A673 (cell line): Measurements from ENCODE around the gene PKN3. TPM values are rescaled to one million over a fixed set of nuclear protein-coding genes. Genes with fewer than 3 reads are reported as not detected.

Source experiments
- BruUV-seq: library from RNA; stranded (reverse); fragments of 400-500 nt; replicated peaks from 2 replicates; lab custom pipeline; 2021; lab: Mats Ljungman, UMichigan
- CTCF ChIA-PET: fragments of 300-600 bp; sonication (Branson Sonifier 250); formaldehyde crosslinking; loops from one replicate; lab custom pipeline; 2022; ENCODE audit warnings: antibody characterized with exemption; lab: Charles Lee
- POLR2A ChIA-PET: fragments of 300-600 bp; sonication (Branson Sonifier 250); formaldehyde crosslinking; loops from one replicate; lab custom pipeline; 2022; ENCODE audit warnings: antibody characterized with exemption; ENCODE audit not compliant: low non-redundant PET; lab: Charles Lee
- DNase-seq: peaks from one replicate; pipeline ENCODE4 v3.0.0-alpha.2; 2015; ENCODE audit warnings: low spot score
- H3K27ac ChIP-seq: fragments of 200-600 bp; sonication (generic); 2 replicates; pipeline ENCODE4 v1.5.1; 2016; ENCODE audit warnings: mixed run types, low read depth, mild to moderate bottlenecking, mixed read lengths, antibody characterized with exemption, low read length; ENCODE audit not compliant: poor library complexity, severe bottlenecking
- H3K27me3 ChIP-seq: fragments of 200-600 bp; sonication (generic); replicated peaks from 2 replicates; pipeline ENCODE4 v1.6.1; 2017; ENCODE audit warnings: mixed run types, low read depth, mild to moderate bottlenecking, mixed read lengths, antibody characterized with exemption, low read length; ENCODE audit not compliant: insufficient read depth, poor library complexity
- H3K36me3 ChIP-seq: fragments of 200-600 bp; sonication (generic); 2 replicates; pipeline ENCODE4 v1.6.1; 2016; ENCODE audit warnings: mixed run types, mild to moderate bottlenecking, mixed read lengths, antibody characterized with exemption, low read length; ENCODE audit not compliant: insufficient read depth, poor library complexity, severe bottlenecking
- H3K4me1 ChIP-seq: fragments of 200-600 bp; sonication (generic); 2 replicates; pipeline ENCODE4 v1.6.1; 2017; ENCODE audit warnings: mixed run types, mild to moderate bottlenecking, mixed read lengths, antibody characterized with exemption, low read length; ENCODE audit not compliant: insufficient read depth, poor library complexity, severe bottlenecking
- H3K4me3 ChIP-seq: fragments of 200-600 bp; sonication (generic); 2 replicates; pipeline ENCODE4 v1.5.1; 2016; ENCODE audit warnings: low read depth, mixed run types, mild to moderate bottlenecking, mixed read lengths, low read length; ENCODE audit not compliant: poor library complexity, severe bottlenecking
- H3K9me3 ChIP-seq: fragments of 200-600 bp; sonication (generic); 2 replicates; pipeline ENCODE4 v1.6.1; 2016; ENCODE audit warnings: mixed run types, low read depth, mild to moderate bottlenecking, mixed read lengths, antibody characterized with exemption, low read length; ENCODE audit not compliant: poor library complexity, severe bottlenecking
- EZH2 ChIP-seq: fragments of 200-600 bp; sonication (generic); IDR thresholded peaks from 2 replicates; pipeline ENCODE4 v1.6.1; 2017; ENCODE audit warnings: borderline replicate concordance, low read depth, mild to moderate bottlenecking, mixed read lengths, antibody characterized with exemption, low read length; ENCODE audit not compliant: poor library complexity, severe bottlenecking
- intact Hi-C: fragments of 100-400 bp; cut with micrococcal nuclease; formaldehyde crosslinking; loops from one replicate; pipeline ENCODE4 v1.10.0; 2022; ENCODE audit not compliant: unreplicated experiment
- total RNA-seq: library from RNA; stranded (reverse); gene quantifications from 2 replicates; pipeline ENCODE4 v1.2.3, GENCODE V29; 2021
- TF ChIP-seq, protein P1 (sequence below): fragments of 300-800, 200-600 bp; sonication (generic); conservative IDR thresholded peaks from 2 replicates; pipeline ENCODE4 v1.5.1; 2017; ENCODE audit warnings: low read depth, mild to moderate bottlenecking, antibody characterized with exemption, low read length, moderate library complexity, mixed read lengths

Gene PKN3
- total RNA-seq, 1 experiment from 2014 or later: 12.3 TPM

DNA sequence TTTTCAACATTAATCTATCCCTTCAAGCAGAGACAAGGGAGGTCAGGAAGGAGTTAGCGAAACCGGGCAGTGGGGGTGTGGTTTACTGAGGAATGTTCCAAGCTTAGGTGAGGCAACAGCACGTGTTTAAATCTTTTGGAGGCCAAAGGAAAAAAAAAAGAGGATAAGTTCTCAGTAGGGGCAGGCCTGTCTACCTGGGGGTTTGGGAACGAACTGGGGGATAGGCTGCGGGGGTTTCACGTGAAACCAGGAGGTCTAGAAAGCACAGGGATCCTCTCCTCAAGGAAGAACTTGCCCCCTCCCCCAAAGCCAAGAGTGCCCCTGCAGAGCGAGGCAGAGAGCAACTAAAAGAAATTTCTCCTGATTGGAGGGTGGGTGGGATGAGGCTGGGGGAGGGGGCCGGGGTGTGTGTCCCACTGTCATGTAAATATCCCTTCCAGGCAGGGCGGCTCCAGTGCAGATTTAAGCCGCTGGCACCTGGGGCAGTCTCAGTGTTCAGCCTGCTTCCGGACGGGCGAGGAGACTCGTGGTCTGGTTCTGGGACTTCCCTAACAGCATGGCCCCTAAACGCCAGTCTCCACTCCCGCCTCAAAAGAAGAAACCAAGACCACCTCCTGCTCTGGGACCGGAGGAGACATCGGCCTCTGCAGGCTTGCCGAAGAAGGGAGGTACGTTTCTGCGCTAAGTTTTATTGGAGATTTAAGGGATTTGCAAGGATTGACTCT lies 18.8 kb upstream of the PKN3 start:
- Histone ChIP-seq H3K4me3 (peak overlapping the region; percentile 55), H3K9me3 (no peaks in the 10 kb centered on the region), H3K27me3 (no peaks in the 10 kb centered on the region), H3K27ac (peak overlapping the region; percentile 71), H3K4me1 (peaks cover 20% of the 10 kb centered on the region), H3K36me3 (no peaks in the 10 kb centered on the region)
- no TSS peak for BruUV-seq
- intact Hi-C loops: no loop called here
- TF ChIP-seq, protein P1, sequence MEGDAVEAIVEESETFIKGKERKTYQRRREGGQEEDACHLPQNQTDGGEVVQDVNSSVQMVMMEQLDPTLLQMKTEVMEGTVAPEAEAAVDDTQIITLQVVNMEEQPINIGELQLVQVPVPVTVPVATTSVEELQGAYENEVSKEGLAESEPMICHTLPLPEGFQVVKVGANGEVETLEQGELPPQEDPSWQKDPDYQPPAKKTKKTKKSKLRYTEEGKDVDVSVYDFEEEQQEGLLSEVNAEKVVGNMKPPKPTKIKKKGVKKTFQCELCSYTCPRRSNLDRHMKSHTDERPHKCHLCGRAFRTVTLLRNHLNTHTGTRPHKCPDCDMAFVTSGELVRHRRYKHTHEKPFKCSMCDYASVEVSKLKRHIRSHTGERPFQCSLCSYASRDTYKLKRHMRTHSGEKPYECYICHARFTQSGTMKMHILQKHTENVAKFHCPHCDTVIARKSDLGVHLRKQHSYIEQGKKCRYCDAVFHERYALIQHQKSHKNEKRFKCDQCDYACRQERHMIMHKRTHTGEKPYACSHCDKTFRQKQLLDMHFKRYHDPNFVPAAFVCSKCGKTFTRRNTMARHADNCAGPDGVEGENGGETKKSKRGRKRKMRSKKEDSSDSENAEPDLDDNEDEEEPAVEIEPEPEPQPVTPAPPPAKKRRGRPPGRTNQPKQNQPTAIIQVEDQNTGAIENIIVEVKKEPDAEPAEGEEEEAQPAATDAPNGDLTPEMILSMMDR: no peak
- TF ChIP-seq EZH2: no peak
- CTCF ChIA-PET: interaction anchor here (0.5 kb wide), 2 partner anchors 38 to 1107 kb away, joined by 3 to 4 read pairs; no protein-coding TSS in a partner anchor
- POLR2A ChIA-PET: interaction anchor here (0.5 to 0.7 kb wide), 2 partner anchors 10 to 92 kb away, joined by 5 to 9 read pairs; no protein-coding TSS in a partner anchor
- DNase-seq: peak; percentile 75

DNA sequence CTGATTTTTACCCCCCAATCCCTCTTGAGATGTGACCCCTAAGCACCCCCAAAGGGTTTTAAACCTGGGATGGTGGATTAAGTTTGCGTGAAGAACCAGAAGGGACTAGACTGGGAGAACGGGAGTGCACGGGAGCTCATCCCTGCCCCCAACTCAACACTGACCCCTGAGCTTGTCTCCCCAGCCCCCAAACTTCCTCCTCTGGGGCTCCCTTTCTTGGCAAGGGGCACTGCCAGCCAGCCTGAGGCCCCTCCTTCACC lies 18.3 kb upstream of the PKN3 start:
- Histone ChIP-seq H3K27ac (peak overlapping the region; percentile 71), H3K4me1 (peaks cover 22% of the 10 kb centered on the region), H3K27me3 (no peaks in the 10 kb centered on the region), H3K36me3 (no peaks in the 10 kb centered on the region), H3K4me3 (peak overlapping the region; percentile 55), H3K9me3 (no peaks in the 10 kb centered on the region)
- intact Hi-C loops: no loop called here
- POLR2A ChIA-PET: interaction anchor here (0.5 kb wide), 1 partner anchor 11 kb away, joined by 9 read pairs; no protein-coding TSS in a partner anchor
- TSS peak; percentile 77 for BruUV-seq
- TF ChIP-seq, protein P1: no peak
- no peak for TF ChIP-seq EZH2
- CTCF ChIA-PET: no interaction called here
- no peak for DNase-seq

DNA sequence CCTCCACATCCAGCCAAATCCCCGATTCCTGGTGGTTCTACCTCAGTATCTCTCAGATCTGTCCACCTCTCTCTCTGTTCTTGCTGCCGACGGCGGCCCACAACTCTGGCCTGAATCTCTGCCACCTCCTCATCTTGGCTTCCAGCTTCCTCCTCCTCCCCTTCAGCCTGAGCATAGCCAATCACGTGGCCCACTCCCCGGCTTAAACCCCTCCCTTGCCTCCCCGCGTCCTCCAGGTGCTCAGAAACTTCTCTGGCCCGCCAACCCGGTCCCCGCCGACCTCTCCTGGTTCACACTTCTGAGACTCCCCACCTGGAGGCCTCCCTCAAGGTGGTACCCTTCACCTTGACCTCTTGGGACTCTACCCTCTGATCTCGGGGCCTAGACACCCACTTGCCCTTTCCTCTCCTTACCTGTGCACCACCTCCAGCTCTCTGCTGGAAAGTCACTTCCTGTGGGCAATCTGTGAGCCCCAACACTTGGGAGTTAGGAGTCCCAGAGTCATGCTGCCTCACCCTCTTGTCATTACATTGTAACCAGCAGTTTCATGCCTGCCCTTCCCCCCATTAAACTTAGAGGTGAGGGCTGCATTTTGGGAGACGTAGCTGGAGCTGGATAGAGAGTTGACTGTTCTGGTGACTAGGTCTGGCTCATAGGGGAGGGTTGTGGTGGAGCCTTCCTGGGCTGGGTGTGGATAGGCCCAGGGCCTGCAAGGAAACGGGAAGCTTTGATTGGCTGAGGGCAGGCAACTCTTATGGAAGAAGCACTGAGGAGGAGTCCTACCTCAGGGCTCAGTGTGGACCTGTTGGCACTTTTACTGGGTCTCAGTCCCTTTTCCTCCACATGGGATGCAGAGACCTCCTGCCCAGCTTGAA lies 17.7 kb upstream of the PKN3 start:
- Histone ChIP-seq H3K4me3 (peak overlapping the region; percentile 55), H3K4me1 (peaks cover 22% of the 10 kb centered on the region), H3K27ac (peak overlapping the region; percentile 71), H3K36me3 (no peaks in the 10 kb centered on the region), H3K27me3 (no peaks in the 10 kb centered on the region), H3K9me3 (no peaks in the 10 kb centered on the region)
- POLR2A ChIA-PET: interaction anchor here (0.5 kb wide), 1 partner anchor 11 kb away, joined by 9 read pairs; no protein-coding TSS in a partner anchor
- no TSS peak for BruUV-seq
- TF ChIP-seq EZH2: no peak
- TF ChIP-seq, protein P1: no peak
- peak; percentile 79 for DNase-seq
- intact Hi-C loops: loop anchor here (5.0 kb wide), 1 partner anchor 132 kb away; the partner anchor contains the start of gene SPTAN1
- CTCF ChIA-PET: interaction anchor here (1.0 kb wide), 1 partner anchor 17 kb away, joined by 4 read pairs; the partner anchor contains the start of gene PKN3
